Activated CD8-positive, alpha-beta memory T cell treated with anti-CD3 and anti-CD28 coated beads for 4 hours (primary cell): Measurements from ENCODE around the gene WDR26.
A peak's percentile ranks its signal among the peaks of the same experiment; 100 is the strongest.
"Not testable (repeated sequence)": the region's sequence is repeated elsewhere in the genome, so short reads cannot be mapped to it uniquely, and the experiment has no call there.

Experiments used
- DNase-seq, 2 donors: peaks; one replicate each; pipeline ENCODE4 v3.0.0-alpha.2; 2020; ENCODE audit warnings: low read depth in 2 of 2

The WDR26 gene

GRCh38 chr1:224392411-224393249, 42.0 kb downstream of the WDR26 start:
- DNase-seq, result no peak

DNA sequence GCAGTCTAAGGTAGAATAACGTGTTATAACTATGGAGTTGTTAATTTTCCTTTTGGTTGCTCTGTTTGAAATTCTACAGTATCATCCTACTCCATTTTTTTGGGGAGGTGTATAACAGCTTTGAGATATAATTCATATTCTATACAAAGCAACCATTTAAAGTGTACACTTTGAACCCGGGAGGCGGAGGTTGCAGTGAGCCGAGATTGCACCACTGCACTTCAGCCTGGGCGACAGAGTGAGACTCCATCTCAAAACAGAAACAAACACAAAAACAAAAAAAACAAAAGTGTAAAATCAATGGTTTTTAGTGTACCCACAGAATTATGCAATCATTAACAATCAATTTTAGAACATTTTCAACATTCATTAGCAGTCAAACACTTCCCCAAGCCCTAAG, 44.1 kb downstream of the WDR26 start:
- DNase-seq, result no peak

DNA sequence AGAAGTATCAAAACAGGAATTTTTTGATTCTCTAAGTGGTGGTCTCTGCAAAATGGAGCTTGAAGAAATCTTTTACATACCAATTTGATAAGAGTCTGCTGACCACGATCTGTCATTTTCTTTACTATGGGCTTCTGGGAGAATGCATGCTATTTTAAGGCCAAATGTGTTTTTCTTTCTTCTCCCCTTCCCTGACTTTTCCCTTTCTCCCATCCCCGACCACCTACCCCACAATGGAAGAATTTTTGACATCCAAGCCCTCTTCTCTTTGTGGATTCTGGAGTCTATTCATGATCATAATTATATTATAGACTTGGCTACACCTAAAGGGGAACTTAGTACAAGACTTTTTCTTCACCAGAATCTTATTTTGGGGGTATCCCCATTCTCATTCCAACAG, 46.7 kb downstream of the WDR26 start:
- no peak for DNase-seq

DNA sequence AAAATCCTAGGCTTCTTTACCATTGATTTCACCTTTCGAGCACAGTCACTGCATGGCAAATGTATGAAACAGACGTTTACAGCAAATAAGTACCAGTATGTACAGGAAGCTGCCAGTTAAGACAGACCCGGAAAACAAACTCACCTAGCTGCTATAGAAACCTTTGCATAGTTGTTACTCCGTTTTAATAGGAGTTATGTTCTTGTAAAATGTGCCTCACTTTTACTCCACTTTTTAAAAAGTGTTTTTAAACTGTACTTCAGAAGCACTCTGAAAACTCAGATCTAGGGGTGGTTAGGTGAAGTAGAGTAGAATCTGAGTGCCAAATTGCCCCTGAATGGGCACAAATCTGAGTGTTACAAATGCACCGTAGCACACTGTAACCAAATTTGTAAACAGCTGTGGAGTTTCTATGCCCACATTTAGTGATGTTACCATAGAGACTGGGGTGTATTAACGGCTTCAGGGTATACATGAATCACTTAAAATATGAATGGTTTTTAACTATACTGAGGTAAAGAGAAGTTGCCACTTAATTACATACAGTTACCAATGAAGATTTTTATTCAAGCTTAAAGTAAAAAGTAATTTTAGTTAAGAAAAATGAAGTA, 47.2 kb downstream of the WDR26 start:
- DNase-seq, result no peak

DNA sequence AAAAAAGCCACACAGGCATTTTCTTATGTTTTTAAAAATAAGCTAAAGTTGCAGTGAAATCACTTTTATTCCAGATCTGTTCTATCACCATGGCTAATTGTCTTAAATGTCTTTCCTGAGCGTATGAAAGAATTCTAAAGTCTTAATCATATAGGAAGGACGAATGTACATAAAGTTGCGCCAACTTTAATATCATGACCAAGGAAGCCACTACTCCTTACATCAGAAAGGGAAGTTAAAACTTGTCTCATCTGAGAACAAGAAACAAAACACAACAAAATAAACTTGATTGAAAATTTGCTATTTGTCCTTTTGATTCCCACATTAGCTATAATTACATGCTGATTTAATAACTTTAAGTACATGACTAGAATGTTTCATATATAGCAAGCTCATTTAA, 51.4 kb downstream of the WDR26 start:
- no peak for DNase-seq

GRCh38 chr1:224381880-224382548, 52.6 kb downstream of the WDR26 start:
- DNase-seq, result no peak

- DNase-seq, result peak in 1 of 2 donors; percentile 40
These were observed 54.6 kb downstream of the WDR26 start for GRCh38 chr1:224380003-224380402.

- no peak for DNase-seq
These were observed 55.6 kb downstream of the WDR26 start for GRCh38 chr1:224378855-224379631.

DNA sequence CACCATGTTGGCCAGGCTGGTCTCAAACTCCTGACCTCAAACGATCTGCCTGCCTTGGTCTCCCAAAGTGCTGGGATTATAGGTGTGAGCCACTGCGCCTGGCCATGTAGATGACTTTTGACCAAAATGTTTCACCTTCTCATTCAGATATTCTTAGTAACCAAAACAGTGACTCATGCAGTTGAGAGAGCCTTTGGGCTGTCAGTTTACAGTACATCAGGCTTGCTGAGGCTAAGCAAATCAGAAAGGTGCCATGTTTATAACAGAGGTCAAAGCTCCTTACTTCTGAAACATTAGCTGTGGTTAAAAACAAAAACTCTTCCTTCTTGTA, 57.0 kb downstream of the WDR26 start:
- no peak for DNase-seq

DNA sequence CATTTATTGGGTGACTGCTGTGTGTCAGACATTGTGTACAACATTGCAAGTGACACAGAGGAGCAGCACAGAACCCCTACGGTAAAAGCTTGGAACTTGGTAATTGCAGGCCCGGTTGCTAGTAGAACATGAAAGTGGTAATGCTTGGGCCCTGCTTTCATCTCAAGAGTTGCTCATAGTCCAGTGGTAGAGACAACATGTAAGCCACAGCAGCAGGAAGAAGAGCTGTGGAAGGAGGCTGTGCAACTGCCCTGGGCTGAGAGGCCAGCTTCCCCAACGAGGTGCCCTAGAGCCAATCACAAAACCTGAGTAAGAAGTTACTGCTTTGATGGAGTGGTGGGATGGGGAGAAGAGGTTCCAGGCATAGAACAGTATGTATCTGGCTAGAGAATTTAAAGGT, 59.5 kb downstream of the WDR26 start:
- DNase-seq, result no peak

DNA sequence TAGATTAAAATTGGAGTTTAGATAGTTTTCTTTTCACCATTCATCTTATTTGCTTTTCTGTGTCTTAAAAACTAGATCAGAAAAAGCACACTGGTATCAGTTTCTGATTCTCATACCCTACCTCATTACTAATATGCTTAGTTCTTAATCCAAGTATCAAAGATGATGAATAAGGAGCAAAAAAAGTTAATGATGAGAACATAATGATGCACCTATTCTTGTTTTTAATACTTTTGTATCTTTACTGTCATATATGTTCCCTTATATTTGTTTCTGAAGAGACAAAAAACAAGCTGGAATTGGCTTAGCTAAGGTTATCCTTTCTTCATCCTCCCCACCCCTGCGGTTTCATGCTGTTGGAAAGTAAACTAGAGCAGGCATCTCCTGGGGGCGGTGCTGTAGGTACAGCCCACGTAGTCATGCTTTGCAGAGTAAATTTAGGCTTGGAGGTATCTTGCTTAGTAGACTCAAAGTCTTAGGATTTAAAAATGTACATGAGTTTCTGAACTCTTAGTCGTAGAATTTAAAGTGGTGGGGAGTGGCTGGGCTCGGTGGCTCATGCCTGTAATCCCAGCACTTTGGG, 61.5 kb downstream of the WDR26 start:
- DNase-seq, result no peak

DNA sequence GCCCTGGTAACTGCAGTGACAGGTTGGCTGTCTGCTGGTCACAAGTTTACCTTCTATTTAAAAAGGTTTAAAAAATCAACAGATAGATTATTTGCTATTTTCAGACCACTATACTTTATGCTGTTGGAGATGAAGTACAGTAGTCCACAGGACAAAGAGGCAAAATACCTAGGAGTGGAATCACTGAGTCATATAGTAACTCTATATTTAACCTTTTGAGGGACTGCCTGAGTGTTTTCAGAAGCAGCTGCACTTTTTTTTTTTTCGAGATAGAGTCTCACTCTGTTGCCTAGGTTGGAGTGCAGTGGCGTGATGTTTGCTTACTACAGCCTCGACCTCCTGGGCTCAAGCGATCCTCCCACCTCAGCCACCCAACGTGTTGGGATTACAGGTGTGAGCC, 66.2 kb downstream of the WDR26 start:
- DNase-seq, result no peak

DNA sequence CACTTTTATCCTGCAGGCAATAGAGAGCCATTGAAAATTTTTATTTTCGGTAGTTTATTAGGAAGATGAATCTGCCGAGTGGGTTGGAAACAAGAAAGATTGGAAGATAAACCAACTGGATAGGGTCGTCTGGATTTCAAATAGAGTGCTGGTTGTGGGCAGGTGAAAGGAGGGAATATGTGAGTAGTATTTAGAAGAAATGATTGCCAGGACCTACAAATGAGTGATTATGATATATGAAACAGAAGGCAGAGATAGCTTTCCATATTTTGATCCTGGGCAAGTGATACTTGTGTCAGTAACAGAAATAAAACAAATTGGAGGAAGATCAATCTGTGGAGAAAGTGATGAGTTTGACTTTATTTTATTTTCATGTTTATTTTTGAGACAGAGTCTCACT, 75.4 kb downstream of the WDR26 start:
- no peak for DNase-seq

GRCh38 chr1:224358237-224358636, 76.4 kb downstream of the WDR26 start:
- DNase-seq, result no peak

- DNase-seq, result no peak
These were observed 76.9 kb downstream of the WDR26 start for GRCh38 chr1:224357626-224358124.

DNA sequence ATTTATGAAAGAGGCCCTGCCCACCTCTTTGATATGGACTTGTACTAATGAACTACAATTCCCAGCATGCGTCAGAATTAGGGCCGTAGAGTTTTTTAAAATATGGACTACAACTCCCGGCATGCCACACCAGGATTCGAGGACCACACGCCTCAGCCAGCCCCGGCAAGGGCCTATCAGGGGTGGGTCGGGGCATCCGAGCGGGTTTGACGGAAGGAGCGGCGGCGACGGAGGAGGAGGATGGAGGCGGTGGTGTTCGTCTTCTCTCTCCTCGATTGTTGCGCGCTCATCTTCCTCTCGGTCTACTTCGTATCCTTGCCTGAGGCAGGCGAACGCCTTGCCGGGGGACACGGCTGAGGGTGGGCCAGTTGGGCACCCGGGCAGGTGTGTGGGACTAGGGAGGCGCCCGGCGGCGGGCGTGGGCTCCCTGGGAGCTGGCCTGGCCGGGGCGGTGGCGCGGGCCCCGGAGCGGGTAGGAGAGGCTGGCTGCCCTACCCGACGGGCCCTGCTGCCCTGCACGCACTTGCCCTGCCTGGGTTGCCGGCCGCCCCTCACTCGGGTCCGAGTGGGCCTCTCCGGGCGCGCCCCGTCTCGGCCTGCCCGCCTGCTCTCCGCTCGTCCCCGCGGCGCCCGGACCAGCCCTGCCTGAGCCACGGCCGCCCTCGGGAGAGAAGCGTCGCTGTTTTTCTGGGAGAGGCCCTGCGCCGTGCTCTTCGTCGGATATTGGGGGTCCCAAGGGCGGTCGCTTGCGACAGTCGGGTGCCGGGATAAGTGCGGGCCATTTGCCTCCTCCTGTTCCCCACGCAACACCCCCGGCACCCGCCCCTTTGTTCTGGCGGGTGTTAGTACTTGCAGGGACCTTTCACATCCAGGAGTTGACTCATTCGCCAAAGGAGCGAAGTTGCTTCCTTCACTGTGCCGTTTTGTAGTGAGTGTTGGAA, 77.6 kb downstream of the WDR26 start, which contains the start of gene CNIH4:
CNIH4 (plus strand) TSS at position 195 of the 941 bp plus-strand sequence; CDS start at position 241, 46 bp downstream.
- peak; percentile 69 to 83 for DNase-seq

- DNase-seq, result no peak
These were observed 80.3 kb downstream of the WDR26 start for GRCh38 chr1:224353975-224354925.

- not testable (repeated sequence) for DNase-seq
These were observed 82.0 kb downstream of the WDR26 start for GRCh38 chr1:224352436-224353085.

DNA sequence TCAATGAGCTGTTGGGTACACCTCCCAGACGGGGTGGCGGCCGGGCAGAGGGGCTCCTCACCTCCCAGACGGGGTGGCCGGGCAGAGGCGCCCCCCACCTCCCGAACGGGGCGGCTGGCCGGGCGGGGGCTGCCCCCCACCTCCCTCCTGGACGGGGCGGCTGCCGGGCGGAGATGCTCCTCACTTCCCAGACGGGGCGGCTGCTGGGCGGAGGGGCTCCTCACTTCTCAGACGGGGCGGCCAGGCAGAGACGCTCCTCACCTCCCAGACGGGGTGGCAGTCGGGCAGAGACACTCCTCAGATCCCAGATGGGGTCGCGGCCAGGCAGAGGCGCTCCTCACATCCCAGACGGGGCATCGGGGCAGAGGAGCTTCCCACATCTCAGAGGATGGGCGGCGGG, 84.9 kb downstream of the WDR26 start:
- not testable (repeated sequence) for DNase-seq
